IMR-90 (cell line): ENCODE results near the gene CD274. TPM values are rescaled to one million over a fixed set of nuclear protein-coding genes. Genes with fewer than 3 reads are reported as not detected.

Experiments
- ATAC-seq: fragments of 200-7000 bp; cut with Tn5 transposase; 2 replicates; pipeline ENCODE4 v1.9.1; 2020; ENCODE audit warnings: low read depth, mild to moderate bottlenecking, moderate library complexity
- BruUV-seq: library from RNA; stranded (reverse); fragments of 400-500 nt; replicated peaks from 2 replicates; lab custom pipeline; 2021; lab: Mats Ljungman, UMichigan
- CTCF ChIA-PET: fragments of 300-600 bp; formaldehyde crosslinking; extraction: SDS; loops from one replicate; lab custom pipeline; 2021; ENCODE audit warnings: antibody characterized with exemption; lab: Yijun Ruan, JAX
- POLR2A ChIA-PET: fragments of 300-600 bp; sonication (Branson Sonifier 250); formaldehyde crosslinking; loops from one replicate; lab custom pipeline; 2022; ENCODE audit warnings: antibody characterized with exemption; ENCODE audit not compliant: unreplicated experiment; lab: Charles Lee
- DNase-seq: peaks from one replicate; pipeline ENCODE4 v3.0.0; 2013
- H2AFZ ChIP-seq: replicated peaks from 2 replicates; pipeline ENCODE3; 2013; ENCODE audit warnings: low read length, mild to moderate bottlenecking; ENCODE audit not compliant: poor library complexity
- H2AK5ac ChIP-seq: 2 replicates; pipeline ENCODE4 v1.6.1; 2013; ENCODE audit warnings: low read depth, low read length, inconsistent platforms
- H2AK9ac ChIP-seq: replicated peaks from 2 replicates; pipeline ENCODE3; 2013; ENCODE audit warnings: mild to moderate bottlenecking, low read depth, low read length, moderate library complexity; ENCODE audit not compliant: poor library complexity
- H2BK120ac ChIP-seq: 2 replicates; pipeline ENCODE4 v1.6.1; 2013; ENCODE audit warnings: low read depth, low read length, inconsistent platforms
- H2BK15ac ChIP-seq: 3 replicates; pipeline ENCODE4 v1.6.1; 2013; ENCODE audit warnings: low read depth, low read length, inconsistent platforms
- H2BK20ac ChIP-seq: 2 replicates; pipeline ENCODE4 v1.6.1; 2013; ENCODE audit warnings: low read depth, mild to moderate bottlenecking, inconsistent platforms, low read length, moderate library complexity
- H2BK5ac ChIP-seq: 2 replicates; pipeline ENCODE4 v1.6.1; 2013; ENCODE audit warnings: mild to moderate bottlenecking, low read depth, low read length, inconsistent platforms; ENCODE audit not compliant: poor library complexity, severe bottlenecking
- H3K14ac ChIP-seq: replicated peaks from 2 replicates; pipeline ENCODE4 v1.6.1; 2013; ENCODE audit warnings: low read depth, low read length, inconsistent platforms
- H3K18ac ChIP-seq: 2 replicates; pipeline ENCODE4 v1.6.1; 2013; ENCODE audit warnings: low read depth, low read length, control low read depth
- H3K23ac ChIP-seq: 2 replicates; pipeline ENCODE4 v1.6.1; 2013; ENCODE audit warnings: low read depth, low read length, inconsistent platforms
- H3K27ac ChIP-seq: 2 replicates; pipeline ENCODE4 v1.5.1; 2013; ENCODE audit warnings: mild to moderate bottlenecking, control low read depth, low read length; ENCODE audit not compliant: insufficient read depth
- H3K27me3 ChIP-seq: 2 replicates; pipeline ENCODE4 v1.6.1; 2013; ENCODE audit warnings: low read length; ENCODE audit not compliant: control insufficient read depth, insufficient read depth
- H3K36me3 ChIP-seq: 2 replicates; pipeline ENCODE4 v1.6.1; 2013; ENCODE audit warnings: low read length, mixed read lengths; ENCODE audit not compliant: control insufficient read depth, insufficient read depth
- H3K4ac ChIP-seq: 2 replicates; pipeline ENCODE4 v1.6.1; 2013; ENCODE audit warnings: low read depth, low read length, inconsistent platforms
- H3K4me1 ChIP-seq: 2 replicates; pipeline ENCODE4 v1.6.1; 2013; ENCODE audit warnings: low read length, mixed read lengths; ENCODE audit not compliant: control insufficient read depth, insufficient read depth
- H3K4me2 ChIP-seq: 2 replicates; pipeline ENCODE4 v1.6.1; 2013; ENCODE audit warnings: low read depth, mild to moderate bottlenecking, control low read depth, low read length, moderate library complexity
- H3K4me3 ChIP-seq: 2 replicates; pipeline ENCODE4 v1.5.1; 2013; ENCODE audit warnings: low read depth, mild to moderate bottlenecking, control low read depth, low read length, moderate library complexity; ENCODE audit not compliant: insufficient read depth
- H3K56ac ChIP-seq: 2 replicates; pipeline ENCODE4 v1.6.1; 2013; ENCODE audit warnings: low read length, inconsistent platforms; ENCODE audit not compliant: insufficient read depth; ENCODE audit errors: extremely low read depth
- H3K79me1 ChIP-seq, 2 experiments: 2 replicates each; pipeline ENCODE4 v1.6.1; 2013; ENCODE audit warnings: low read length in 2 of 2, inconsistent platforms in 1 of 2, low read depth in 1 of 2
- H3K9ac ChIP-seq: 2 replicates; pipeline ENCODE4 v1.6.1; 2013; ENCODE audit warnings: low read depth, low read length, control low read depth
- H3K9me1 ChIP-seq: 2 replicates; pipeline ENCODE4 v1.6.1; 2013; ENCODE audit warnings: low read length, inconsistent platforms; ENCODE audit not compliant: insufficient read depth
- H3K9me3 ChIP-seq: 2 replicates; pipeline ENCODE4 v1.6.1; 2013; ENCODE audit warnings: low read length; ENCODE audit not compliant: control insufficient read depth, insufficient read depth
- H4K20me1 ChIP-seq: 2 replicates; pipeline ENCODE4 v1.6.1; 2013; ENCODE audit warnings: low read length, inconsistent platforms; ENCODE audit not compliant: insufficient read depth
- H4K5ac ChIP-seq: 2 replicates; pipeline ENCODE4 v1.6.1; 2013; ENCODE audit warnings: mild to moderate bottlenecking, low read depth, low read length, control low read depth
- H4K8ac ChIP-seq, 2 experiments: 2 replicates each; pipeline ENCODE4 v1.6.1; 2013; ENCODE audit warnings: low read depth in 2 of 2, low read length in 2 of 2, control low read depth in 1 of 2, inconsistent platforms in 1 of 2
- H4K91ac ChIP-seq: 2 replicates; pipeline ENCODE4 v1.6.1; 2013; ENCODE audit warnings: low read depth, low read length, inconsistent platforms; ENCODE audit not compliant: insufficient read depth
- CTCF ChIP-seq: conservative IDR thresholded peaks from 2 replicates; pipeline ENCODE4 v1.5.1; 2012; ENCODE audit warnings: mild to moderate bottlenecking, low read depth, low read length, improper control_type of control experiment
- MXI1 ChIP-seq: IDR thresholded peaks from 2 replicates; pipeline ENCODE4 v1.6.1; 2012; ENCODE audit warnings: low read depth, mild to moderate bottlenecking, low read length, moderate library complexity, borderline replicate concordance
- WGBS, 2 experiments: methylation state at CpG; one replicate each; pipeline versions ENCODE4 v1.1.5 to v1.1.7; 2013; ENCODE audit warnings: missing lambda C conversion rate in 2 of 2; ENCODE audit not compliant: insufficient read length in 1 of 2; ENCODE audit errors: extremely low coverage in 2 of 2; 5-methylcytosine and 5-hydroxymethylcytosine counted together
- dilution Hi-C: fragments of 300-500 bp; cut with HindIII; formaldehyde crosslinking; loops from one replicate; pipeline ENCODE4 v1.14.3; 2018; ENCODE audit warnings: low sequenced_read_pairs; ENCODE audit not compliant: unreplicated experiment
- in situ Hi-C: fragments of 300-500 bp; cut with MboI; formaldehyde crosslinking; loops from 3 replicates; pipeline ENCODE4 v1.14.3; 2019; ENCODE audit warnings: low sequenced_read_pairs, inconsistent platforms, mixed read lengths
- intact Hi-C: fragments of 100-400 bp; cut with micrococcal nuclease; formaldehyde crosslinking; loops from 2 replicates; pipeline ENCODE4 v1.10.0; 2022
- polyA plus RNA-seq, 3 experiments: library from polyadenylated mRNA; depleted of rRNA; stranded (reverse); fragments of >200 nt; gene quantifications; 2 replicates each; pipeline ENCODE4 v1.2.3, GENCODE V29; 2012; ENCODE audit warnings: low replicate concordance in 1 of 3
- total RNA-seq: library from RNA; depleted of rRNA; stranded (reverse); fragments of >200 nt; gene quantifications from 2 replicates; pipeline ENCODE4 v1.2.3, GENCODE V29; 2012

Gene CD274
- total and polyA plus RNA-seq, 2 of the 4 experiments (the other 2 are of a cell fraction) = 17.4 to 19.4 TPM

GRCh38 chr9:5422276-5422675 lies 28.1 kb upstream of the CD274 start:
- no TSS peak for BruUV-seq
- H2AFZ ChIP-seq = no peak overlapping the region
- peaks cover 9% of the 10 kb centered on the region for H3K9me1 ChIP-seq
- H3K9ac ChIP-seq = no peak overlapping the region
- no peak overlapping the region for H3K4me3 ChIP-seq
- peaks cover 2% of the 10 kb centered on the region; the same call in 1 of the 2 replicates for H3K36me3 ChIP-seq
- ATAC-seq (peak; percentile 64), DNase-seq (peak; percentile 58)
- H3K4me1 ChIP-seq = no peaks in the 10 kb centered on the region
- no peak overlapping the region for H4K8ac ChIP-seq
- CTCF ChIA-PET = no interaction called here
- H3K79me1 ChIP-seq = peaks cover 0 to 2% of the 10 kb centered on the region in 2 experiments; a peak in 2 of 4 replicates
- no peak overlapping the region for H4K91ac ChIP-seq
- no CpG with 5 or more reads among the region's 1 CpG for WGBS, 2 experiments
- TF ChIP-seq CTCF = no peak
- no peak for TF ChIP-seq MXI1
- no peak overlapping the region for H3K18ac ChIP-seq
- H2BK120ac ChIP-seq = no peak overlapping the region
- no peaks in the 10 kb centered on the region for H4K20me1 ChIP-seq
- no peak overlapping the region for H3K23ac ChIP-seq
- H3K4me2 ChIP-seq = no peak overlapping the region
- no peak overlapping the region for H2BK5ac ChIP-seq
- no peak overlapping the region for H3K4ac ChIP-seq
- no peak overlapping the region for H3K27ac ChIP-seq
- in situ Hi-C loops (no loop called here), dilution Hi-C loops (no loop called here), intact Hi-C loops (no loop called here)
- no peak overlapping the region for H2BK20ac ChIP-seq
- H3K14ac ChIP-seq = no peak overlapping the region
- H3K9me3 ChIP-seq = no peaks in the 10 kb centered on the region
- no peak overlapping the region for H2AK5ac ChIP-seq
- no peak overlapping the region for H4K5ac ChIP-seq
- no peak overlapping the region for H2AK9ac ChIP-seq
- POLR2A ChIA-PET = no interaction called here
- no peak overlapping the region for H2BK15ac ChIP-seq
- no peaks in the 10 kb centered on the region for H3K27me3 ChIP-seq
- no peak overlapping the region for H3K56ac ChIP-seq
